Endothelial cell of umbilical vein (primary cell): ENCODE data around the gene KCNQ2. TPM values are rescaled to one million over a fixed set of nuclear protein-coding genes. Genes with fewer than 3 reads are reported as not detected.

Source experiments
- BruUV-seq: library from RNA; stranded (reverse); fragments of 400-500 nt; replicated peaks from 2 replicates; lab custom pipeline; 2021; lab: Mats Ljungman, UMichigan
- CTCF ChIA-PET: fragments of 300-600, 350-600 bp; sonication (Branson Sonifier 250); formaldehyde crosslinking; loops from one replicate; lab custom pipeline; 2021; ENCODE audit warnings: antibody characterized with exemption, inconsistent platforms; lab: Charles Lee
- POLR2A ChIA-PET: fragments of 300-600, 350-600 bp; sonication (Branson Sonifier 250); formaldehyde crosslinking; loops from one replicate; lab custom pipeline; 2021; ENCODE audit warnings: antibody characterized with exemption, inconsistent platforms; lab: Charles Lee
- DNase-seq: peaks from one replicate; pipeline ENCODE4 v3.0.0-alpha.2; 2011; ENCODE audit warnings: low read depth, low spot score
- FAIRE-seq: peaks from 2 replicates; lab custom pipeline; 2011; peaks lifted over from hg19 to GRCh38; lab: Jason Lieb, UNC
- H2AFZ ChIP-seq: 2 replicates; pipeline ENCODE4 v1.6.0; 2012; ENCODE audit warnings: low read depth, low read length, control low read depth, inconsistent platforms
- H3K27ac ChIP-seq: 2 replicates; pipeline ENCODE4 v1.5.1; 2011; ENCODE audit warnings: low read depth, mild to moderate bottlenecking, control low read depth, low read length, moderate library complexity; ENCODE audit not compliant: insufficient read depth
- H3K27me3 ChIP-seq, 2 experiments: 2 replicates each; pipeline versions ENCODE4 v1.6.0 to v1.6.1; 2011; ENCODE audit warnings: low read length in 2 of 2, mixed read lengths in 1 of 2; ENCODE audit not compliant: control insufficient read depth in 2 of 2, insufficient read depth in 2 of 2
- H3K36me3 ChIP-seq, 2 experiments: 2 replicates in 1 of 2; 3 replicates in 1 of 2; pipeline ENCODE4 v1.5.1; 2011; ENCODE audit warnings: low read length in 2 of 2, mild to moderate bottlenecking in 1 of 2, moderate library complexity in 1 of 2; ENCODE audit not compliant: control insufficient read depth in 2 of 2, insufficient read depth in 2 of 2; ENCODE audit errors: extremely low read depth in 1 of 2
- H3K4me1 ChIP-seq: 3 replicates; pipeline ENCODE4 v1.5.1; 2011; ENCODE audit warnings: mild to moderate bottlenecking, low read length; ENCODE audit not compliant: control insufficient read depth, insufficient read depth; ENCODE audit errors: extremely low read depth
- H3K4me2 ChIP-seq: 2 replicates; pipeline ENCODE4 v1.6.1; 2011; ENCODE audit warnings: low read length, control low read depth, mixed read lengths; ENCODE audit not compliant: insufficient read depth
- H3K4me3 ChIP-seq, 3 experiments: fragments of 200-600 bp in 1 of 3; sonication (generic), shearing (Covaris generic) in 1 of 3; replicated peaks in 1 of 3; 2 replicates each; pipeline ENCODE4 v1.5.1; 2011 to 2016; ENCODE audit warnings: control low read depth in 3 of 3, low read length in 3 of 3, mild to moderate bottlenecking in 2 of 3, inconsistent platforms in 1 of 3, low read depth in 1 of 3, moderate library complexity in 1 of 3; ENCODE audit not compliant: insufficient read depth in 1 of 3
- H3K79me2 ChIP-seq: 2 replicates; pipeline ENCODE4 v1.6.0; 2012; ENCODE audit warnings: low read length, inconsistent platforms; ENCODE audit not compliant: control insufficient read depth, insufficient read depth
- H3K9ac ChIP-seq: replicated peaks from 2 replicates; pipeline ENCODE3; 2011; ENCODE audit warnings: low read length, control low read depth; ENCODE audit not compliant: insufficient read depth; ENCODE audit errors: extremely low read depth
- H3K9me1 ChIP-seq: replicated peaks from 3 replicates; pipeline ENCODE4 v1.6.0; 2011; ENCODE audit warnings: mild to moderate bottlenecking, low read length; ENCODE audit not compliant: control insufficient read depth, insufficient read depth; ENCODE audit errors: extremely low read depth
- H3K9me3 ChIP-seq: replicated peaks from 2 replicates; pipeline ENCODE4 v1.5.1; 2012; ENCODE audit warnings: low read length, inconsistent platforms; ENCODE audit not compliant: control insufficient read depth, insufficient read depth
- H4K20me1 ChIP-seq: replicated peaks from 2 replicates; pipeline ENCODE3; 2011; ENCODE audit warnings: mild to moderate bottlenecking, low read length; ENCODE audit not compliant: control insufficient read depth, insufficient read depth; ENCODE audit errors: extremely low read depth
- CTCF ChIP-seq, 2 donors: IDR thresholded peaks; 1 replicate in 1 of 2; 2 replicates in 1 of 2; pipeline ENCODE4 v1.5.1; 2011; ENCODE audit warnings: low read length in 2 of 2, mild to moderate bottlenecking in 2 of 2, moderate library complexity in 2 of 2, control low read depth in 1 of 2, inconsistent platforms in 1 of 2, low read depth in 1 of 2; ENCODE audit not compliant: insufficient read depth in 1 of 2; ENCODE audit errors: extremely low read depth in 1 of 2
- EZH2 ChIP-seq: IDR thresholded peaks from 2 replicates; pipeline ENCODE4 v1.6.1; 2012; ENCODE audit warnings: borderline replicate concordance, low read depth, mild to moderate bottlenecking, moderate library complexity, low read length, inconsistent platforms; ENCODE audit not compliant: severe bottlenecking
- FOS ChIP-seq: IDR thresholded peaks from 2 replicates; pipeline ENCODE4 v1.6.1; 2011; ENCODE audit warnings: mild to moderate bottlenecking, low read length, moderate library complexity, borderline replicate concordance; ENCODE audit not compliant: insufficient read depth
- GATA2 ChIP-seq: IDR thresholded peaks from 2 replicates; pipeline ENCODE4 v1.7.0; 2011; ENCODE audit warnings: low read depth, mild to moderate bottlenecking, moderate library complexity, mixed read lengths, low read length; ENCODE audit not compliant: insufficient read length, insufficient read depth
- JUN ChIP-seq: IDR thresholded peaks from 2 replicates; pipeline ENCODE4 v1.6.1; 2011; ENCODE audit warnings: borderline replicate concordance, low read depth; ENCODE audit not compliant: insufficient read length, insufficient read depth
- MAX ChIP-seq: IDR thresholded peaks from 2 replicates; pipeline ENCODE4 v1.6.1; 2011; ENCODE audit not compliant: insufficient read depth, insufficient read length
- MYC ChIP-seq: IDR thresholded peaks from one replicate; pipeline ENCODE4 v1.6.1; 2011; ENCODE audit warnings: mild to moderate bottlenecking, low read depth, low read length
- POLR2A ChIP-seq: IDR thresholded peaks from 2 replicates; pipeline ENCODE4 v1.6.1; 2012; ENCODE audit warnings: low read depth, mild to moderate bottlenecking, control low read depth, low read length
- POLR2AphosphoS5 ChIP-seq: IDR thresholded peaks from 2 replicates; pipeline ENCODE4 v1.6.1; 2012; ENCODE audit warnings: low read depth, mild to moderate bottlenecking, control low read depth, low read length, moderate library complexity; ENCODE audit not compliant: insufficient read depth
- dilution Hi-C: fragments of 300-500 bp; cut with MboI; formaldehyde crosslinking; loops from one replicate; pipeline ENCODE4 v1.15.0; 2019; ENCODE audit warnings: low sequenced_read_pairs; ENCODE audit not compliant: extremely low pct_ligation_motif_present
- intact Hi-C: fragments of 100-400 bp; cut with micrococcal nuclease; formaldehyde crosslinking; loops from one replicate; pipeline ENCODE4 v1.10.0; 2022
- polyA plus RNA-seq, 4 experiments: library from polyadenylated mRNA; depleted of rRNA in 3 of 4; stranded (reverse) in 3 of 4; unstranded in 1 of 4; fragments of >200 nt; gene quantifications; 2 replicates each; pipeline versions ENCODE4 v1.2.1 to v1.2.3, GENCODE V29; 2011 to 2012; ENCODE audit warnings: missing spikeins in 1 of 4
- total RNA-seq: library from RNA; stranded (reverse); gene quantifications from 2 replicates; pipeline ENCODE4 v1.2.3, GENCODE V29; 2021

The KCNQ2 gene
- total and polyA plus RNA-seq, 2 donors (not counting 3 experiments of a cell fraction or from before 2014, with no cell fraction given) = not detected

GRCh38 chr20:63431944-63432343 is 40.5 kb downstream of the KCNQ2 start:
- Histone ChIP-seq H3K36me3 (no peaks in the 10 kb centered on the region), H3K27me3 (no peaks in the 10 kb centered on the region), H3K9me3 (no peaks in the 10 kb centered on the region), H4K20me1 (no peaks in the 10 kb centered on the region), H3K27ac (no peak overlapping the region), H3K9me1 (no peaks in the 10 kb centered on the region), H3K9ac (no peak overlapping the region), H2AFZ (no peak overlapping the region), H3K4me1 (no peaks in the 10 kb centered on the region), H3K4me3 (no peak overlapping the region), H3K4me2 (no peak overlapping the region), H3K79me2 (no peaks in the 10 kb centered on the region)
- intact Hi-C loops = loop anchor here (10.0 kb wide), 1 partner anchor 83 kb away; no protein-coding TSS in a partner anchor
- no TSS peak for BruUV-seq
- CTCF ChIA-PET = no interaction called here
- FAIRE-seq (no peak), DNase-seq (no peak)
- POLR2A ChIA-PET = no interaction called here
- dilution Hi-C loops = no loop called here
- TF ChIP-seq JUN (no peak), POLR2AphosphoS5 (no peak), FOS (no peak), POLR2A (no peak), EZH2 (no peak), MYC (no peak), GATA2 (no peak), CTCF (IDR thresholded peaks at IDR 0.05; ENCODE audit: extremely low read depth in 1 of 2, insufficient read depth in 1 of 2, low read depth in 1 of 2, low read length in 2 of 2) (no peak), MAX (no peak)
